ENCODE data around the gene PCNX2. TPM values are rescaled to one million over a fixed set of nuclear protein-coding genes. Genes with fewer than 3 reads are reported as not detected.

PCNX2 gene
- total RNA-seq, 1 experiment from 2014 or later = 15.3 TPM

DNA sequence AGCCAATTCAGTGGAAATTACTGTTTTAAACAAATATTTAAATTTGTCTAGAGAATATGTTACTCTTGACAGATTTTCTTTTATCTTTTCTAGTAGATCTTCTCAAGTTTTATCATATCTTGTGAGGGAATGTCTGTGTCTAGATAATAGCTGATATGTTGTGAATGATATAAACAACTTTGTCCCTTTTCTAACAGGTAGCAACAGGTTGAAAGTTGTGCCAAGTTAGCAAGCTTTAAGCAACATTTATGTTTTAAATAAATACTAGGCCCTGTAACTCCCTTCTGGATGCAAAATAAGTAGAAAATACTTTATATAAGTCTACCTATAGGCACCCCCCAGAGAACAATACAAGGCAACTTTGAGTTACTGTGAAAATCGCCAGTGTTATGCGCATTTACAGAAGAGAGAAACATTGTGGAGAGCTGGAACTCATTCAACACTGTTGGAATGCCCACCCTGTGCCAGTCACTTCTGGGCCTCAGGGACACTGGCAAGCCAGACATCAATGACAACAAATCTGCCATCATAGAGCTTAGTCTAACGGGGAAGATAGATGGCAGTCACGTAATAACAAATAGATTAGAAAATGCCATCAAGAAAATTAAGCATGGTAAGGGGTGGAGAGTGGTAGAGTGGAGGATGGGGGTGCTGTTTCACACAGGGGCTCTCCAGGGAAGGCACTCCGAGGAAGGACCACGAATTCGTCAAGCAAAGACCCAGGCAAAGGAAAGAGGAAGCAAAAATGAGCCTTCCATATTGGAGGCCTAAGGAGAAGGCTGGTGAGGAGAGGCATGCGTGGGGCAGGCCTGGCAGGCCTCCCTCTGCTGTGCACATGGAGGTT, 36.4 kb upstream of the PCNX2 start:
- H3K4me2 ChIP-seq (ENCODE audit: low read length) = no peak overlapping the region
- ATAC-seq (no peak), DNase-seq (ENCODE audit: low read depth, low spot score) (no peak)
- no peaks in the 10 kb centered on the region for H3K27me3 ChIP-seq (ENCODE audit: insufficient read depth, low read length)
- POLR2A ChIA-PET = interaction anchor here (0.6 kb wide), 1 partner anchor 11 kb away, joined by 6 read pairs; no protein-coding TSS in a partner anchor
- CTCF ChIA-PET = no interaction called here
- RAD21 ChIA-PET (ENCODE audit: low non-redundant PET in 1 of 2, low total read pairs in 2 of 2, uncharacterized antibody in 2 of 2, unreplicated experiment in 2 of 2) = no interaction called here
- intact Hi-C loops (cut with micrococcal nuclease) = no loop called here
- no peak overlapping the region for H3K27ac ChIP-seq (ENCODE audit: low read depth, low read length)
- TF ChIP-seq POLR2AphosphoS5 (IDR thresholded peaks at IDR 0.05; ENCODE audit: low read depth, low read length) = no peak
- TF ChIP-seq, protein P1, sequence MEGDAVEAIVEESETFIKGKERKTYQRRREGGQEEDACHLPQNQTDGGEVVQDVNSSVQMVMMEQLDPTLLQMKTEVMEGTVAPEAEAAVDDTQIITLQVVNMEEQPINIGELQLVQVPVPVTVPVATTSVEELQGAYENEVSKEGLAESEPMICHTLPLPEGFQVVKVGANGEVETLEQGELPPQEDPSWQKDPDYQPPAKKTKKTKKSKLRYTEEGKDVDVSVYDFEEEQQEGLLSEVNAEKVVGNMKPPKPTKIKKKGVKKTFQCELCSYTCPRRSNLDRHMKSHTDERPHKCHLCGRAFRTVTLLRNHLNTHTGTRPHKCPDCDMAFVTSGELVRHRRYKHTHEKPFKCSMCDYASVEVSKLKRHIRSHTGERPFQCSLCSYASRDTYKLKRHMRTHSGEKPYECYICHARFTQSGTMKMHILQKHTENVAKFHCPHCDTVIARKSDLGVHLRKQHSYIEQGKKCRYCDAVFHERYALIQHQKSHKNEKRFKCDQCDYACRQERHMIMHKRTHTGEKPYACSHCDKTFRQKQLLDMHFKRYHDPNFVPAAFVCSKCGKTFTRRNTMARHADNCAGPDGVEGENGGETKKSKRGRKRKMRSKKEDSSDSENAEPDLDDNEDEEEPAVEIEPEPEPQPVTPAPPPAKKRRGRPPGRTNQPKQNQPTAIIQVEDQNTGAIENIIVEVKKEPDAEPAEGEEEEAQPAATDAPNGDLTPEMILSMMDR (IDR thresholded peaks at IDR 0.05 in 2 of 3, conservative IDR thresholded peaks at IDR 0.05 in 1 of 3; ENCODE audit: borderline replicate concordance in 1 of 3, insufficient read depth in 1 of 3, low read depth in 2 of 3, low read length in 2 of 3) = no peak
- no peak for TF ChIP-seq ELF1 (IDR thresholded peaks at IDR 0.05; ENCODE audit: borderline replicate concordance, low read depth)
- no peak for TF ChIP-seq SP1 (IDR thresholded peaks at IDR 0.05; ENCODE audit: low read depth)
- no peak for TF ChIP-seq SRF (IDR thresholded peaks at IDR 0.05; ENCODE audit: low read depth)
- no peak for TF ChIP-seq ZNF274 (IDR thresholded peaks at IDR 0.05; ENCODE audit: low read depth, low read length)
- TF ChIP-seq, protein P2, sequence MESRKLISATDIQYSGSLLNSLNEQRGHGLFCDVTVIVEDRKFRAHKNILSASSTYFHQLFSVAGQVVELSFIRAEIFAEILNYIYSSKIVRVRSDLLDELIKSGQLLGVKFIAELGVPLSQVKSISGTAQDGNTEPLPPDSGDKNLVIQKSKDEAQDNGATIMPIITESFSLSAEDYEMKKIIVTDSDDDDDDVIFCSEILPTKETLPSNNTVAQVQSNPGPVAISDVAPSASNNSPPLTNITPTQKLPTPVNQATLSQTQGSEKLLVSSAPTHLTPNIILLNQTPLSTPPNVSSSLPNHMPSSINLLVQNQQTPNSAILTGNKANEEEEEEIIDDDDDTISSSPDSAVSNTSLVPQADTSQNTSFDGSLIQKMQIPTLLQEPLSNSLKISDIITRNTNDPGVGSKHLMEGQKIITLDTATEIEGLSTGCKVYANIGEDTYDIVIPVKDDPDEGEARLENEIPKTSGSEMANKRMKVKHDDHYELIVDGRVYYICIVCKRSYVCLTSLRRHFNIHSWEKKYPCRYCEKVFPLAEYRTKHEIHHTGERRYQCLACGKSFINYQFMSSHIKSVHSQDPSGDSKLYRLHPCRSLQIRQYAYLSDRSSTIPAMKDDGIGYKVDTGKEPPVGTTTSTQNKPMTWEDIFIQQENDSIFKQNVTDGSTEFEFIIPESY (IDR thresholded peaks at IDR 0.05; ENCODE audit: extremely low read depth, insufficient replicate concordance, low read length) = no peak
- no peak for TF ChIP-seq POLR2A (IDR thresholded peaks at IDR 0.05; ENCODE audit: borderline replicate concordance, extremely low read depth, insufficient read depth, insufficient read length)
- no peak for TF ChIP-seq FOSL1 (IDR thresholded peaks at IDR 0.05; ENCODE audit: low read depth)
- TF ChIP-seq, protein P3, sequence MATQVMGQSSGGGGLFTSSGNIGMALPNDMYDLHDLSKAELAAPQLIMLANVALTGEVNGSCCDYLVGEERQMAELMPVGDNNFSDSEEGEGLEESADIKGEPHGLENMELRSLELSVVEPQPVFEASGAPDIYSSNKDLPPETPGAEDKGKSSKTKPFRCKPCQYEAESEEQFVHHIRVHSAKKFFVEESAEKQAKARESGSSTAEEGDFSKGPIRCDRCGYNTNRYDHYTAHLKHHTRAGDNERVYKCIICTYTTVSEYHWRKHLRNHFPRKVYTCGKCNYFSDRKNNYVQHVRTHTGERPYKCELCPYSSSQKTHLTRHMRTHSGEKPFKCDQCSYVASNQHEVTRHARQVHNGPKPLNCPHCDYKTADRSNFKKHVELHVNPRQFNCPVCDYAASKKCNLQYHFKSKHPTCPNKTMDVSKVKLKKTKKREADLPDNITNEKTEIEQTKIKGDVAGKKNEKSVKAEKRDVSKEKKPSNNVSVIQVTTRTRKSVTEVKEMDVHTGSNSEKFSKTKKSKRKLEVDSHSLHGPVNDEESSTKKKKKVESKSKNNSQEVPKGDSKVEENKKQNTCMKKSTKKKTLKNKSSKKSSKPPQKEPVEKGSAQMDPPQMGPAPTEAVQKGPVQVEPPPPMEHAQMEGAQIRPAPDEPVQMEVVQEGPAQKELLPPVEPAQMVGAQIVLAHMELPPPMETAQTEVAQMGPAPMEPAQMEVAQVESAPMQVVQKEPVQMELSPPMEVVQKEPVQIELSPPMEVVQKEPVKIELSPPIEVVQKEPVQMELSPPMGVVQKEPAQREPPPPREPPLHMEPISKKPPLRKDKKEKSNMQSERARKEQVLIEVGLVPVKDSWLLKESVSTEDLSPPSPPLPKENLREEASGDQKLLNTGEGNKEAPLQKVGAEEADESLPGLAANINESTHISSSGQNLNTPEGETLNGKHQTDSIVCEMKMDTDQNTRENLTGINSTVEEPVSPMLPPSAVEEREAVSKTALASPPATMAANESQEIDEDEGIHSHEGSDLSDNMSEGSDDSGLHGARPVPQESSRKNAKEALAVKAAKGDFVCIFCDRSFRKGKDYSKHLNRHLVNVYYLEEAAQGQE (IDR thresholded peaks at IDR 0.05; ENCODE audit: low read depth) = no peak
- TF ChIP-seq YY1 (IDR thresholded peaks at IDR 0.05; ENCODE audit: extremely low read depth, insufficient replicate concordance, low read depth, low read length) = no peak
- TF ChIP-seq CEBPB (IDR thresholded peaks at IDR 0.05; ENCODE audit: low read depth) = no peak
- 0 out of 2 replicates have a peak, but pooled peaks cover 6% of the 10 kb centered on the region for H4K20me1 ChIP-seq (ENCODE audit: insufficient read depth)
- no peaks in the 10 kb centered on the region for H3K9me3 ChIP-seq (ENCODE audit: control insufficient read depth in 1 of 2, insufficient read depth in 1 of 2, low read depth in 1 of 2, low read length in 2 of 2)
- no peak overlapping the region for H2AFZ ChIP-seq (ENCODE audit: low read depth, low read length, poor library complexity, severe bottlenecking)
- no peak overlapping the region for H3K4me3 ChIP-seq (replicated peaks in 1 of 2; ENCODE audit: low read depth in 1 of 2, low read length in 2 of 2)
- H3K9ac ChIP-seq (ENCODE audit: low read length) = no peak overlapping the region
- no peaks in the 10 kb centered on the region for H3K9me2 ChIP-seq (ENCODE audit: insufficient read depth)
- BruUV-seq (replicated peaks) = no TSS peak
- H3K79me2 ChIP-seq (ENCODE audit: insufficient read depth, low read length) = peaks cover 82% of the 10 kb centered on the region
- no peaks in the 10 kb centered on the region for H3K36me3 ChIP-seq (ENCODE audit: control insufficient read depth in 1 of 2, insufficient read depth in 2 of 2, low read length in 2 of 2)
- peaks cover 6 to 15% of the 10 kb centered on the region in 2 experiments; a peak in 3 of 4 replicates for H3K4me1 ChIP-seq (ENCODE audit: control insufficient read depth in 1 of 2, insufficient read depth in 2 of 2, low read length in 2 of 2)

All from HCT116 (cell line).